Measurements from ENCODE around the gene TMEM120B.

DNA sequence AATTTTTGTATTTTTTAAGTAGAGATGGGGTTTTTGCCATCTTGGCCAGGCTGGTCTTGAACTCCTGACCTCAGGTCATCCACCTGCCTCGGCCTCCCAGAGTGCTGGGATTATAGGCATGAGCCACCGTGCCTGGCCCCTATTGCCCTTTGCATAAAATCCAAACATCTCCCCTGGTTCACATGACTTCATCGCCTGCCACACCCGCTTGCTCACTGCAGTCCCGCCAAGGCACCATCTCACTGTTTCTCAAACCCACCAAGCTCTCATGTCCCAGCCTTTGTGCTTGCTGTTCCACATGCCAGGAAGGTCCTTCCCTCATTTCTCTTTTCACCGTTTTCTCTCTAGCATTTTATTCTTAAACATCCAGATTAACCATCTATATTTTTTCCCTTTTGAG, 71.2 kb downstream of the TMEM120B start:
- TF ChIP-seq, protein P1, sequence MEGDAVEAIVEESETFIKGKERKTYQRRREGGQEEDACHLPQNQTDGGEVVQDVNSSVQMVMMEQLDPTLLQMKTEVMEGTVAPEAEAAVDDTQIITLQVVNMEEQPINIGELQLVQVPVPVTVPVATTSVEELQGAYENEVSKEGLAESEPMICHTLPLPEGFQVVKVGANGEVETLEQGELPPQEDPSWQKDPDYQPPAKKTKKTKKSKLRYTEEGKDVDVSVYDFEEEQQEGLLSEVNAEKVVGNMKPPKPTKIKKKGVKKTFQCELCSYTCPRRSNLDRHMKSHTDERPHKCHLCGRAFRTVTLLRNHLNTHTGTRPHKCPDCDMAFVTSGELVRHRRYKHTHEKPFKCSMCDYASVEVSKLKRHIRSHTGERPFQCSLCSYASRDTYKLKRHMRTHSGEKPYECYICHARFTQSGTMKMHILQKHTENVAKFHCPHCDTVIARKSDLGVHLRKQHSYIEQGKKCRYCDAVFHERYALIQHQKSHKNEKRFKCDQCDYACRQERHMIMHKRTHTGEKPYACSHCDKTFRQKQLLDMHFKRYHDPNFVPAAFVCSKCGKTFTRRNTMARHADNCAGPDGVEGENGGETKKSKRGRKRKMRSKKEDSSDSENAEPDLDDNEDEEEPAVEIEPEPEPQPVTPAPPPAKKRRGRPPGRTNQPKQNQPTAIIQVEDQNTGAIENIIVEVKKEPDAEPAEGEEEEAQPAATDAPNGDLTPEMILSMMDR (conservative IDR thresholded peaks at IDR 0.05; ENCODE audit: low read depth, low read length), result no peak
- no peak for TF ChIP-seq EZH2 (IDR thresholded peaks at IDR 0.05; ENCODE audit: borderline replicate concordance, low read depth, low read length, poor library complexity, severe bottlenecking)

Measured in A673 (cell line).